GM10847 (cell line): Measurements from ENCODE around the gene HABP2.

ENCODE experiments used
- POLR2A ChIP-seq: IDR thresholded peaks from 2 replicates; pipeline ENCODE4 v1.6.1; 2011; ENCODE audit not compliant: insufficient read length; ENCODE audit errors: extremely low read depth

Gene HABP2

DNA sequence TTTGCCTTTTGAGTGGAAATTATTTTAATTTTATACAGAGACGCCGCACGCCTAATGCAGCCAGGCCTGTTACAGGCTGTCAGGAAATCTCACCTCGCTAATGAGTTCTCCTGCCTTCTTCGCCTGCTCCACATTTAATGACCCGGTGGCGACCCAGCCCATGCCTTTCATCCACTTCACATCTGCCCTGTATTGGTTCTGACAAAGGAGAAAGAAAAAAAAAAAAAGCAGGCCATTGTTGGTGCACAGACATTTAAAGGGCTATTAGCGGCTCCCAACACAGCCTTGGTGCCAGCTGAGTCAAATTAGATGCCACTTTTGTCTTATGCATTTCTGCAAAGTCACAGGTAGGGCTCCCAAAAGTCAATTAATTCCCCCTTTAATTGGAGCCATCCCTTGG lies 67.7 kb downstream of the HABP2 start:
- no peak for TF ChIP-seq POLR2A

GRCh38 chr10:113620936-113621335 lies 68.1 kb downstream of the HABP2 start:
- no peak for TF ChIP-seq POLR2A

GRCh38 chr10:113621799-113622198 lies 68.9 kb downstream of the HABP2 start:
- TF ChIP-seq POLR2A, result no peak

DNA sequence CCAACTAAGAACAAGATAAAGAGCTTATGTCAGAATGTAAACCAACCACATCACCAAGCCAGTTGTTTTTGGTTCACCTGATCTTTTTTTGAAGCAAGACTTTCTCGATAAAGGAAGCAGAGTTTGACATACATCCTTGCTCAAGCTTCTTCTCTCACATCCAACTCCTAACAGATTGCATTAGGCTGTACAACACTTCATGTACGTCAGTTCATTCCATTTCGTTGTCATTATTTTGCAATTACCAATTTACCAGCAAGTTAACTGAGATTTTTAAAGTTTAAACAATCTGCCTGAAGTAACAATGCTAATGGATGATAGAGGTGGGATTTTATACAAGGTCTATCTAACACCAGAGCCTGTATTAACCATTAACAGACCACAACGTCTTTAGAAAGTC lies 70.0 kb downstream of the HABP2 start:
- no peak for TF ChIP-seq POLR2A

- TF ChIP-seq POLR2A, result no peak
These were observed 72.8 kb downstream of the HABP2 start for GRCh38 chr10:113625461-113626186.

DNA sequence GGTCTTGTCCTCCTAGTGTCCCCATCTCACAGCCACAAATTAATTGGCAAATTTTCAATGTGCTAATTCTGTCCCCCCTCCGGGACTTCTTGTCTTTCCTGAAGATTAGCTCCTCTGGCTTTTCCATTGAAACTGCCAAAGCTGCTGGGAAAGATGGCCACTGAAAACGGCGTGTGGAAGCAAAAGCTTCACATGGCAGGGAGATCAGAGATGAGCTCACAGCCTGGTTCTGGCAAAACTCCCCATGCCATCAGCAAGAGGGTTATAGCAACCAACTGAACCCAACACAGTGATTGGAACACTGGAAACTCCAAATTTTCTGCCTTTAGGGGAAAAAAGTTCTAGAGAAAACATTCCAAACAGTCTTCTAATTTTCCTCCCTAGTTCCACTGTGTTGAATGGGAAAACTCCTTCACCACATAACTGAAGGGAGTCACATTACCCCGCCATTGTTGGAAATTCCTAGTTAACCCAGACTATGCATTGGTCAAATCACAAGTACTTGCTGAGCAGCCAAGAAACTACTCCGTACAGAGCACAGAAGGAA lies 74.0 kb downstream of the HABP2 start:
- no peak for TF ChIP-seq POLR2A

- TF ChIP-seq POLR2A, result no peak
These were observed 75.0 kb downstream of the HABP2 start for GRCh38 chr10:113627836-113628235.

GRCh38 chr10:113628607-113629153 lies 75.8 kb downstream of the HABP2 start:
- TF ChIP-seq POLR2A, result no peak

- no peak for TF ChIP-seq POLR2A
These were observed 78.2 kb downstream of the HABP2 start for GRCh38 chr10:113630929-113631533.

- no peak for TF ChIP-seq POLR2A
These were observed 79.0 kb downstream of the HABP2 start for GRCh38 chr10:113631684-113632367.
